ENCODE results near the gene MAMLD1.

Gene MAMLD1

GRCh38 chrX:150502979-150503897 is 140.1 kb downstream of the MAMLD1 start:
- no peak for DNase-seq (ENCODE audit: low spot score)

DNA sequence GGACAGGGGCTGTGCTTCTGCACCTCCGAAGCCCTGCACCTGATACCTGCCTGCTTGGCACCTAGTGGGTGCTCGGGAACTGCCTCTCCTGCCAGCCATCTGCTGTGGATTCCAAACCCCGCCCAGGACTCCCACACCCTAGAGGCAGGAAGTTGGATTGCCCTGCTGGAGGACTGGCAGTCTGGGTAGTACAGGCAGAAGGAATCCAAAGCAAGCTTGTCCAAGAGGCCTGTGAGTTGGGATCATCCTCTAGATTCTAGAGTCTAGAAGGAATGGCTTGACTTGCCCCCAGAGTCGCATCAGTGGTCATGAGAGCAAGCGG is 140.7 kb downstream of the MAMLD1 start:
- DNase-seq (ENCODE audit: low spot score) = no peak

DNA sequence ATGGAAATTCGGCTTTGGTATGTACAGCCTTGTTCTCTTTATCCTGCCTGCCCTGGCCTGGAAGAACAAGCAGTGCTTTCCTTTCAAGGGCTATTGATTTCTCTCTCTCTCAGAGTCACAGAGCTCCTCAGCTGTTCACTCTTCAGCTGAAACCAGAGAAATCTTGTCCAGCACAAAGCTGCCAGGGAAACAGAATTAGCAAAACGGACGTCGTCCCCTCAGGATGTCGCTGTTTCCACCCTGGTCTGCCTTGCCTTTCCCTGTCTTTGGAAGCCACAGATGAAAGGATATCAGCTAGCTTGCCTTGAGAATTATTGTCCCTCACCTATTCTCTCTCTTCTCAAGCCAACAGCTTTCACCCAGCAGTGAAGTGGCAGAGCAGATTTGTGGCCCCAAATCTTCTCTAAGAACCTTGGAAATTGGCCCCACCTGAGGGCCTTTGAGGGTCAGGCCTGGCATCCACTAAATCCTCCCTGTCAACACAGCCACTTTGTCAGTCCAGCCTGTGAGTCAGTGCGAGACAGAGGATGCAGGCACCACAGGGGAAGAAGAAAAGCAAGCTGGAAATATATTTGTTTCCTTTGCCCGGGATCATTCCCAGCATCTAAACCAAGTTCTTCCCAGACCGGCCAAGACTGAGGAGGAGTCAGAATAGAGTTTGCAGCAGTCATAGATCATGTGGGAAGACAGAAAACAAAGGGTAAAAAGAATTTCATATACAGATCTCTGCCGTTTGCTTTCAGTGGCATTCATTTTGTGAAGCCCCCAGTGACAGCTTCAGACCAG is 141.5 kb downstream of the MAMLD1 start:
- DNase-seq (ENCODE audit: low spot score) = no peak

DNA sequence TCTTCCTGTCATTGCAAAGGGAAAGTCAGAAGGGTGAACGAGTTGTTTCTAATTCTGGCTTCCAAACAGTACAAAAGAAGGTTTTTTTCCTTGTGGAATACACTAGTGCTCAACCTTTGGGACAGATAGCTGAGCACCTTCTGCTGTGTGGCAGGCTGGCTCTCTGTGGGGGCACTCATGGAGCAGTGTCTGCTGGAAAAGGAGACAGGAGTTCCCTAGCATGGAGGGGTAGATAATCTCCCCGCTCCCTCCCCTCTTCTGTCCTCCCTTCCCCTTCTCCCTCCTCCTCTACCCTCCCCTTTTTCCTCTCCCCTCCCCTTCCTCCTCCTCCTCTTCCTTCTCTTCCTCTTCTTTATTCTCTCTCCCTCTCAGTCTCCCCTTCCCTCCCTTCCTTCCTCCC is 142.9 kb downstream of the MAMLD1 start:
- no peak for DNase-seq (ENCODE audit: low spot score)

GRCh38 chrX:150506486-150506885 is 143.4 kb downstream of the MAMLD1 start:
- no peak for DNase-seq (ENCODE audit: low spot score)

DNA sequence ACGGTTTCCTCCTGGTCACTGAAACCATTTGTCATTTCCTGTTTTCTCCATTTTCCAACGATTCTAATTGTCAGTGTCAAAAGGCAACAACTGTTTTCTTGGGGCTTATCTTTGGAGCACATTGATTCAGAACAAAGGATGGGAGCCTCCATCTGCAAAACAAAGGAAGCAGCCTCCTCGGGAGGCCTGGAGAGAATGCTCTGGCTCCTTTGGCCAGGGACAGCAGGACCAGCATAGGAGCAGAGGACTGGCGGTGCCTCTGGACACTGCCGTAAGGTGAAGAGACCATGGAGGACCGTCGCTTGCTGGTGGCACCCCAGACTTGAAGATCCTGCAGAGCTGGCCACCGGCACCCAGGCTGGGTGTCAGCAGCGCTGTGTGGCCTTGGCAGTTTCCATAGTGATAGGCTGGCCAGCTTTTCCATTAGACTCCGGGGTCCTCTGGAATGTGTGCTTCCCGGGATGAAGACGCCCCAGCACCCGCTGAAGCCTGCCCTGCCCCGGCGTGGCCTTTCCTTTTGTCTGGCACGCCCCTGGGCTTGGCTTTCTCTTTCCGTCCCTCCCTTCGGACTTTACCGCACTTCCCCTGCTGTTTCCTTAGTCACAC is 144.2 kb downstream of the MAMLD1 start:
- DNase-seq (ENCODE audit: low spot score) = no peak

GRCh38 chrX:150508018-150508417 is 144.9 kb downstream of the MAMLD1 start:
- no peak for DNase-seq (ENCODE audit: low spot score)

DNA sequence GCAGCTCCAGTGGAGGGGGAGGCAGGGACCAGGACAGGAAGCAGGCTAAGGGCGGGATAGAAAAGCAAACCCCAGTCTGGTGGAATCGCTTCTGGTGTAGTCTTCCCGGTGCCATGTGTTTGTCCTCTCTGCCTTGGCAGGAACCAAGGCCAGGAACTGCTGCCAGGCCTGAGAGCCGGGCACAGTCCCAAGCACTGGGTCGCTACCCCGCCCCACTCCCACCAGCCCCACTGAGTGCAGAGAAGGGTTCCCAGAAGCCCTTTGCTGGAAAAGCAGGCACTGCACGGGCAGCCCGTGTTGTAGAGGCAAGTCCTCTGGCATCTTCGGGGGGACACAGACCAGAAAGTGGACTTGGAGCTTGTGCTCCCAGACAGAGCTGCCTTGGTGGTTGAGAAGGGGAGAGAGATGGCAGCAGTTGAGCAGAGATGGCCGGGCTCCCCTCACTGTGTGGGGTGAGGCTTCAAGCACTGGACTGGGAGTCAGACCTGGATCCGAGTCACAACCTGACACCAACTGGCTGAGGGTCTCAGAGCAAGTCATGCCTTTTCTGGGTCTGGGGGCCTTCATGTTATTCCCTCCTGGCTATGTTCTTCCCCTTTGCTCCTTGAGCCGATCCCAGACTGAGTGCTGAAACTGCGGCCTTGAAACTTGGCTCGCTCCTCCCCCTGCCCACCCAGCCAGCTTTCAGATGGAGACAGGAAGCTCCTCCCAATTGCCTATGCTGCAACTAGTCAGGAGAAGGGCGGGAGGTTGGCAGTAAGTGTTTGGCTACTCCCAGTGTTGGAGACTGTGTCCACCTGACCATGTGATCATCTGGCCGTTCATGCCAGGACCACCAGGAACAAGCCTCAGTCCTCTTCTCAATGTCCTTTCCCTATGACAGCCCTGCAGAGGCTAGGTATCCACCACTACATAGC is 145.6 kb downstream of the MAMLD1 start:
- DNase-seq (ENCODE audit: low spot score) = no peak

DNA sequence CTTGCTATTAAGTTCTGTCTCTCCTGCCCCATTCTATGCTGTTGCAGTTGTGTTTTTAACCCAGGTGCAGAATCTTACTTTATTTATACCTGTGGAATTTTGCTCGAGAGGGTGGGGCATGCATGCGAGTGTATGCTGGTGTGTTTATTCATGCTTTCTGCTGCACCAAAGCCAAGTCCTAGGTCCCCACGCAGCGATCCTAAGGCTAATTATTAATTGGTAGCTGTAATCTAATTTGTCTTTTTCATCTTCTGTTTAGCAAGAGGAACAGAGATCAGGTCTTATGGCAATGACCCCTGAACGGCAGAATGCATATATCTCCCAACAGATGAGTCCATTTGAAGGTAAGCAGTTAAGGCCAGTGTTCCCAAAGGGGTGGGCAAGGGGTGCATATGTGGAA is 146.6 kb downstream of the MAMLD1 start:
- DNase-seq (ENCODE audit: low spot score) = no peak

DNA sequence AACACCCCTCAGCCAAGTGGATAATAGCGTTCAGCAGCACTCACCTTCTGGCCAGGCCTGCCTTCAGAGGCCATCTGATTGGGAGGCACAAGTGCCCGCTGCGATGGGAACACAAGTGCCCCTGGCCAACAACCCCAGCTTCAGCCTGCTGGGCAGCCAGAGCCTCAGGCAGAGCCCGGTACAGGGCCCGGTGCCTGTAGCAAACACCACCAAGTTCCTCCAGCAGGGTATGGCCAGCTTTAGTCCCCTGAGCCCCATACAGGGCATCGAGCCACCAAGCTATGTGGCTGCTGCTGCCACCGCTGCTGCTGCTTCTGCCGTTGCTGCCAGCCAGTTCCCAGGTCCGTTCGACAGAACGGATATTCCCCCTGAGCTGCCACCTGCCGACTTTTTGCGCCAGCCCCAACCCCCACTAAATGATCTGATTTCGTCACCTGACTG is 149.4 kb downstream of the MAMLD1 start:
- no peak for DNase-seq (ENCODE audit: low spot score)

DNA sequence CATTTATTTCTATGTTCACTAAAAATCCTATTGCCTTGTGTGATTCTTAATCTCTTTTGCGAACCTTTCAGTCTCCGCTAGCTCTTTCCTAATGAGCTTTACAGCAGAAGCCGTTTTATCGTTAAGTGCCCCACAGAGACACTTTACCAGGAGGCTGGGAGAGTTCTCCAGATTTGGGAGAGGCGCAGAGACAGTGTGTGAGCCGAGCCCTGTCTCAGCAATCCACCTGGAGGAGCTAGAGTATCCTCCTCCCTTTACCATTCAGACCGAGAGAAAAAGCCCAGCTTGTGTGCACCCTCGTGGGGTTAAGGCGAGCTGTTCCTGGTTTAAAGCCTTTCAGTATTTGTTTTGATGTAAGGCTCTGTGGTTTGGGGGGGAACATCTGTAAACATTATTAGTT is 150.4 kb downstream of the MAMLD1 start:
- no peak for DNase-seq (ENCODE audit: low spot score)

DNA sequence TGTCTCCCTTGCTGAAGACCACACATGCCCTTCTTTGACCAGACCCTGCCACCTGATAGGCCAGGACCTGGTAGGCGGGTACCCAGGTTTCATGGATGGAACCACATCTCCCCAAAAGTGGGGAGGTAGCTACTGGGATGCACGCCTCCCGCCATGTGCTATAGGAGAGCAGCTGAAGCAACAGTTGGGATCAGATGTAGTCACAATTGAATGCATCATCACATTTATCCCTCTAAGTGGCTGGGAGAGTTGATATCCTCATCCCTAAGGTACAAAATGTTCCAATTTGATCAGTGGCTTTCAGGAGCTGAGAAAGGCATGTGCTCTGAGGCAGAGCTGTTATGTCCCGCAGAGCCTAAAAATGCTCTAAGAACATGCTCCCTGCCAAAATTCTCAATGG is 151.3 kb downstream of the MAMLD1 start:
- DNase-seq (ENCODE audit: low spot score) = no peak

DNA sequence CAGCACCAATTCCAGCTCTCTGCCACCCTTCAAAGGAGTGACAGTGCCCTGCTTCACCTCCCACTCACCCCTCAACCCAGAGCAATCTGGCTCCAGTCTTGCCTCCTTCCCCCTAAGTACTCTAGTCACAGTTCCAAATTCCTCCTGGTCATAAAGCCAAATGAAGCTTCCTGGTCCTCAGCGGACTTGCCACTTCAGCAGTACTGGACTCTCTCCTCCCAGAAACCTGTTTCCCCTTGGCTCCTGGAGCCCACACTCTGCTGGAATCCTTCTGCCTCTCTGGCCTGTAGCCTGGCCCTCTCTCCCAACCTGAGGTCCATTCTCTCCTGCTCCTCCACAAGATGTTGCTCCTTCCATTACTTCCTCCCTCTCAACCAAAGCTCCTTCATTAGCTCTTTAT is 152.7 kb downstream of the MAMLD1 start:
- DNase-seq (ENCODE audit: low spot score) = no peak

- no peak for DNase-seq (ENCODE audit: low spot score)
Measured at GRCh38 chrX:150517303-150517910, 154.3 kb downstream of the MAMLD1 start.

- DNase-seq (ENCODE audit: low spot score) = no peak
Measured at GRCh38 chrX:150522494-150522893, 159.4 kb downstream of the MAMLD1 start.

GRCh38 chrX:150525061-150525919 is 162.2 kb downstream of the MAMLD1 start:
- DNase-seq (ENCODE audit: low spot score) = no peak

DNA sequence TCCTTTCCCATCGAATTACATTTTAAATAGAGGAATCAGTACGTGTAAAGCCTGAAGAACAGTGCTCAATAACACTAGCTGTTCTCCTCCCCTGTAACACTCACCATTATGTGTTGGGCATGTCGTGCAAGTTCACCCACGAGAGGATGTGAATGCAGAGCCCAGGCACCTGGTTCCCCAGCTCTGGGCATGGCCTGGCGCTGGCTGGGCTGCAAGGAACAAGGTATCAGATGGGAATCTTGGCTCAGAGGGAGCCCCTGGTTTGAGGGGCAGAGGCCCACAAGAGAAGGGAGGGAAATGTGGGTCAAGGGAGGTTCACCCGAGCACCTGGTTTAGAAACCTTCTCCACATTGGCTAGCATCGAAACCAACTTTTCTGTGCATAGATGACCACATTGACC is 163.6 kb downstream of the MAMLD1 start:
- DNase-seq (ENCODE audit: low spot score) = no peak

DNA sequence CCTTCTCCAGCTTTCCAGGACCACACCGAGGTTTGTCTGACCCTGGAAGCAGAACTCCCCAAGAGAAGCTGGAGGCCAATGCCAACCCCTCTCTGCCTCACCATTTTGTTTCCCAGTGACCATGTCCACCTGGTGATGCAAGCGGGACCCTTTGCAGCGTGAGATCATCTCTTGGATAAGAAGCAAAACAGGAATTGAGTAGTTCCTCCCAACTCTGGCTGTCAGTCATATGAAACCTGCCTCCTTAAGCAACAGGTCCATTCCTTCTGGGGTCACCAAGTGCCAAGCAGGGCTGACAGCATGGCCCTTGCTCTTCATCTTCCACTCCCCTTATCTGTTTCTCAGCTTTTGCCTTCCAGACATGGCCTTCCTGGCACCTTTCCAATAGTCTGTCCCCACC is 164.0 kb downstream of the MAMLD1 start:
- no peak for DNase-seq (ENCODE audit: low spot score)

DNA sequence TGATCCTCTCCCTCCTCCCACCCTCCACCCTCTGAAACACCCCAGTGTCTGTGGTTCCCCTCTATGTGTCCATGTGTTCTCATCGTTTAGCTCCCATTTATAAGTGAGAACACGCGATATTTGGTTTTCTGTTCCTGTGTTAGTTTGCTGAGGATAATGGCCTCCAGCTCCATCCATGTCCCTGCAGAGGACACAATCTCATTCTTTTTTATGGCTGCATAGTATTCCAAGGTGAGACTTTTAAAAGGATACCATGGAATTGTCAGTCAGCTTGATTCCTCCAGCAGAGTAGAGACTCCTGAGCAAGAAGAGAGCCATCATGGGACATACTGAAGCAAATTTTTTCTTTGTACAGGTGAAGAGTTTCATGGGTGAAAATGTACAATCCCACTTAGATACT is 166.5 kb downstream of the MAMLD1 start:
- DNase-seq (ENCODE audit: low spot score) = no peak

DNA sequence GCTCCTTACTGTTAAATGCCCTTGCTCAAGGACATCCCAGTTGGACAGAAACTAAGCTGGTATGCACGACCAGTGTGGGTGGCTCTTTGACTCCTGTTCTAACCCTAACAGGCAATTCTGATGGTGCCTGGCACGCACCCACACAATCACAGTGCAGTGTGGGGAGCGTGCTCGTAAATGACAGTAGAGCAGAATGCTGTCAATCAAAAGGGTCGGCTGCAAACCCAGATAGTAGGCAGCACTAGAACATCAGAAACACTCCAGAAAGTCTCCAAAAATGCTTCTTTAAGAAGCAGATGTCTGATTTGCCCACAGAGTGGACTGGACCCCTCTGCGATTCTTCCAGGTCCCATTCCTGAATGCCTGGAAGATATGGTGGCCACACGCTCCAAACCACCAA is 167.7 kb downstream of the MAMLD1 start:
- no peak for DNase-seq (ENCODE audit: low spot score)
